ENCODE measurements around the gene STX8.

Gene STX8

DNA sequence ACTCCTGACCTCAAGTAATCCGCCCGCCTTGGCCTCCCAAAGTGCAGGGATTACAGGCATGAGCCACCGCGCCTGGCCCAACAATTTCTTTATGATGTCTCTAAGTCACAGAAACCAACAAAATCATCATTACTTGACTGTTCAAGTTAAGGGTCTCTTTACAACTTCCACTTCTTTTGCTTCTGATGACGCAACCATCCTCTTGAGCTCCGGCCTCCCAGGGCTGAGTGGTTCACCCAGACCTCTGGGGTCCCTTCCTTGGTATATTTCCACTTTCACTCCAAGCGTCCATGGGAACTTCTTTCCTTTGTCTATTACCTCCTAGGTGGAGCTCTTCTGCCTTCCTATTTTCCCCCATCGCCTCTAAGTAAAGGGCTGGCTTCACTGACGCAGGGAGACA, 300.6 kb downstream of the STX8 start:
- no peak for DNase-seq (ENCODE audit: low read depth)
- no peak for TF ChIP-seq CTCF (IDR thresholded peaks at IDR 0.05; ENCODE audit: insufficient read depth, low read depth, low read length, missing control alignments)

GRCh38 chr17:9273428-9274391, 301.9 kb downstream of the STX8 start:
- DNase-seq (ENCODE audit: low read depth): no peak
- H3K4me3 ChIP-seq (ENCODE audit: low read length): no peak overlapping the region
- no peak for TF ChIP-seq CTCF (IDR thresholded peaks at IDR 0.05; ENCODE audit: insufficient read depth, low read depth, low read length, missing control alignments)

More for the DNA sequence above, 300.6 kb downstream of the STX8 start:
- no peak overlapping the region for H3K4me3 ChIP-seq (ENCODE audit: low read length)

DNA sequence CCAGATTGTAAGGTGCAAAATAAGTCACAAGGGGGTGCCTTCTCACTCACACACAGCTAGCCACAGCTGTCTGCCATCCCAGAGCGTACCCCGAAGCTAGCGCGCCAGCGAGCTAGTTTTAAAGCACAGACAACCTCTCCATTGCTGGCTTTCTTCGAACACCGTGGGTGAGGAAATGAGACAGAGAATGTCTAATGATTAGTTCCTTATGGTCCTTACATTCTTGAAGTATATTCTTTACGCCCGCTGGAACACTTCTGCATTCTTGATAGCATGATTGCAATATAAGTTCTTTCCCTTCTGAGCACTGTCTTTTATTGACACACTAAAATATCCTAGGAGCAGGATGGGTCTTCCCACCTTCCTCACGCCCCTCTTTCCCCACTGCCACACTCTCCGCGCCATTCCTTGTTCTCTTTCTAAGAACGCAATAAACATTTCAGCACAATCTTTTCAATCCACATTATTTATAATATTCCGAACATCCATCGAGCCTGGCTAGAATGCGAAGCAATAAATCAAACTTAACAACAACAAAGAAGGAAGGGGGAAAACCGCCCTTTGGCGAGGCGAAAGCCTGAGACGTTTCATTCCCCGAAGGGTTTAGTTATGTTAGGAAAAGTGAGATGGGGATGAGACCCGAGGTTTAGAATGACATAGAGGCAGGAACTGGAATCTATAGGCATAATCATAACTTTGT, 303.0 kb downstream of the STX8 start:
- no peak for TF ChIP-seq CTCF (IDR thresholded peaks at IDR 0.05; ENCODE audit: insufficient read depth, low read depth, low read length, missing control alignments)
- no peak for DNase-seq (ENCODE audit: low read depth)
- H3K4me3 ChIP-seq (ENCODE audit: low read length): no peak overlapping the region

DNA sequence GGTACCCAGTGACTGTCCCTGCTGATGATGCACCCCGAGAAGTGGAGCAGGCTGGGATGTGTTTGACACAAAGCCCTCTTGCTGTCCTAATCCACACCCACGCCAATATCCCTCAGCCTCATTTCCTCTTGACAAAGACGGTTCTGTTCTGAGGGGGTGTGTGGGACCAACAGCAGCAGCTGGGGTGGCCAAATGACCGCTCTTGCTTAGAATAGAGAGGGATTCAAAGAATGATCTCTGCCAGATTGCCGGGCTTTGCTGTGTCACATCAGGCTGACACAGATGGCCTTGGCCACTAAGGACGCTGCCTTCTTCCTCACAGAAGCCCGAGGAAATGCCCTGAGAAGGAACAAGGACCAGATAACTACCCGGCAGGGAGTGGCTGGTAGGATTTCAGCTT, 303.6 kb downstream of the STX8 start:
- TF ChIP-seq CTCF (IDR thresholded peaks at IDR 0.05; ENCODE audit: insufficient read depth, low read depth, low read length, missing control alignments): no peak
- no peak for DNase-seq (ENCODE audit: low read depth)
- no peak overlapping the region for H3K4me3 ChIP-seq (ENCODE audit: low read length)

GRCh38 chr17:9270921-9271320, 304.7 kb downstream of the STX8 start:
- no peak for TF ChIP-seq CTCF (IDR thresholded peaks at IDR 0.05; ENCODE audit: insufficient read depth, low read depth, low read length, missing control alignments)
- H3K4me3 ChIP-seq (ENCODE audit: low read length): no peak overlapping the region
- no peak for DNase-seq (ENCODE audit: low read depth)

GRCh38 chr17:9269350-9270035, 306.1 kb downstream of the STX8 start:
- no peak for DNase-seq (ENCODE audit: low read depth)
- TF ChIP-seq CTCF (IDR thresholded peaks at IDR 0.05; ENCODE audit: insufficient read depth, low read depth, low read length, missing control alignments): no peak
- no peak overlapping the region for H3K4me3 ChIP-seq (ENCODE audit: low read length)
